Skeletal muscle satellite cell (primary cell): ENCODE data around the gene SAXO1.

Experiments used
- H3K27me3 ChIP-seq: 2 replicates; pipeline ENCODE4 v1.7.0; 2013; ENCODE audit warnings: low read length; ENCODE audit not compliant: control insufficient read depth, insufficient read depth
- H3K36me3 ChIP-seq: 2 replicates; pipeline ENCODE4 v1.7.0; 2013; ENCODE audit warnings: mild to moderate bottlenecking, control low read depth, low read length; ENCODE audit not compliant: insufficient read depth
- H3K4me1 ChIP-seq: 2 replicates; pipeline ENCODE4 v1.7.0; 2013; ENCODE audit warnings: low read length; ENCODE audit not compliant: control insufficient read depth, insufficient read depth
- H3K4me2 ChIP-seq: 2 replicates; pipeline ENCODE4 v1.7.0; 2013; ENCODE audit warnings: mild to moderate bottlenecking, low read length
- H3K4me3 ChIP-seq: 2 replicates; pipeline ENCODE4 v1.7.0; 2013; ENCODE audit warnings: low read length
- H3K9ac ChIP-seq: 2 replicates; pipeline ENCODE4 v1.7.0; 2013; ENCODE audit warnings: mild to moderate bottlenecking, low read depth, low read length, moderate library complexity
- H3K9me3 ChIP-seq: replicated peaks from 2 replicates; pipeline ENCODE4 v1.7.0; 2013; ENCODE audit warnings: mild to moderate bottlenecking, control low read depth, low read length

Gene SAXO1

DNA sequence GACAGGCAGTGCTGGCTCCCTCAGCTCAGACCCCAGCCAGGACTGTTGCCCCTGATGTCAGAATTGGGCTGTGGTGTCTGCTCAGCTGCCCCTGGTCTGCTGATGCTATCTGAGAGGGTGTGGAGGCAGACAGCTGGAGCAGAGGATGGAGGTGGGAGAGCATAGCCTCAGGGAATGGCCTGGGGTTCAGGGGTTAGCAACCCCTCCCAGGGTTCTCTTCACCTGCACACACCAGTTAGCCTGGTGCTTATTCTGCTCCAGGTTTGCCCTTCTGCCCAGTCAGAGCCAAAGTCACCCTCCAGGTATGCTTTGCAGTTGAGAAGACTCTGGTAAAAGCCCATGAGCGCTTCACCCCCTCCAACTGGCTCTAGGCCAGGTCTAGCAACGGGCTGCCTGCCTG is 109.8 kb downstream of the SAXO1 start:
- no peak overlapping the region for H3K9ac ChIP-seq
- no peaks in the 10 kb centered on the region for H3K27me3 ChIP-seq
- no peak overlapping the region for H3K4me3 ChIP-seq
- no peaks in the 10 kb centered on the region for H3K9me3 ChIP-seq
- H3K36me3 ChIP-seq, result no peaks in the 10 kb centered on the region
- peaks cover 20% of the 10 kb centered on the region for H3K4me1 ChIP-seq
- no peak overlapping the region for H3K4me2 ChIP-seq

DNA sequence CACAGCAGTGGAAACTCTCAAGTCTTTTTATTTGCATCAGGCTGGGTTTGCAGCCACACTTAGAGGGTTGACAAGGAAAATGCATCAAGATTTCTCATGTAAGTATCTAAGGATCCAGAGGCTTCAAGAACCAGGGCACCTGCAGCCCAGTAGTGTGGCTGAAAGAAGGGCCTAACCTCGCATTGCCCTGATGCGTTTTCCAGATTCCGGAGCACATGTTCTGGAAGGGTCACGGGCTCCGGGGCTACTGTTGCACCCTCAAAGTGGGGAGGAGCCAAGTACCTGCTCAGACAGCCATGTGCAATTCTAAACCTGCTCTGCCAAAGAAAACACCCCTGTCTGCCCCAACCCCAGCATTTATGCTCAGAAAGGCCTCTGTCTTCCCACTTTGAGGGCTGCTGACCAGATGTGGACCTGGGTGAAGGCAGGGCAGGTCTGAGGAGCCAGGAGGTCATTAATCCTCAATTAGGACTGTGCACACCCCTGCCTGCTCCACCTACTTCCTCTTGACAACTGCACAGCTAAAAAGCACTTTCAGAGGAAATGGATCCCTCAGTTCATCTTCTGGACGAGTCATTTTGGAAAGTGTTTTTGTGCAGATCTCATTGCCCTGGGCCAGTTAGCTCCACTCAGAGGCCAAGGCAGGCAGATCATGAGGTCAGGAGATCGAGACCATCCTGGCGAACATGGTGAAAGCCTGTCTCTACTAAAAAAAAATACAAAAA is 110.7 kb downstream of the SAXO1 start:
- Histone ChIP-seq H3K4me3 (no peak overlapping the region), H3K9ac (no peak overlapping the region), H3K9me3 (no peaks in the 10 kb centered on the region), H3K4me1 (peaks cover 20% of the 10 kb centered on the region), H3K4me2 (no peak overlapping the region), H3K36me3 (no peaks in the 10 kb centered on the region), H3K27me3 (no peaks in the 10 kb centered on the region)

DNA sequence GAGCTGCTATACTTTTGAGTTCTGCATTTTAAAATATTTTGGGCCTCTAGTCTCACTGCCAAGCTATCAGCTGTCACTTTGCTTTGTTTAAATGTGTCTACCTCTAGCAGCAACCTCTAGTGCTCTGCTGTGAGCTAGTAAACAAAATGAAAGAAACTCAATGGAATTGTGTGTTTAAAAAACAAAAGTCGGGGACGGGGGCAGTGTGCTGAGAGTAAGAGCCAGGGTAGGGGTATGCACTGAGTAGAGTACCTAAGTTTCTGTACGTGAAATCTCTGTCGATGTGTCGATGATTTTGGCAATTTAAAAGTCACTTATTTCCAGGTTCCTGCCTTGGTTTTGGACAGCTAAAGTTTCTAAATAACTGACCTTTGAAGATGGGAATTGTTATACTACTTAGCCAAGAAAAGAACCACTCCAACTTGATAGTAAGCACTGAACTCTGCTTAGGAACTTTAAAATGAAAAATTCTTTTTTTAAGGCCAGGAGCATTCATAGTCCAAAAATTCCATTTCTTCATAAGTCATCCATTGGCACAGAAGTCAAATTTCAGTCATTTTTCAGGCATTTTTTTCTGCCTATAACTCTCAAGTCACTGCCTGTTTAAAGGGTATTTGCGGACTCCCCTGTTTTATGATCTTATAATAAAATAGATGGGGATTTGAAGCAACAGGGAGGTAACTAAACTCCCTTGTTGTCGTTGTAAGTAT is 111.5 kb downstream of the SAXO1 start:
- Histone ChIP-seq H3K9me3 (no peaks in the 10 kb centered on the region), H3K27me3 (no peaks in the 10 kb centered on the region), H3K9ac (peak overlapping the region; percentile 5)

DNA sequence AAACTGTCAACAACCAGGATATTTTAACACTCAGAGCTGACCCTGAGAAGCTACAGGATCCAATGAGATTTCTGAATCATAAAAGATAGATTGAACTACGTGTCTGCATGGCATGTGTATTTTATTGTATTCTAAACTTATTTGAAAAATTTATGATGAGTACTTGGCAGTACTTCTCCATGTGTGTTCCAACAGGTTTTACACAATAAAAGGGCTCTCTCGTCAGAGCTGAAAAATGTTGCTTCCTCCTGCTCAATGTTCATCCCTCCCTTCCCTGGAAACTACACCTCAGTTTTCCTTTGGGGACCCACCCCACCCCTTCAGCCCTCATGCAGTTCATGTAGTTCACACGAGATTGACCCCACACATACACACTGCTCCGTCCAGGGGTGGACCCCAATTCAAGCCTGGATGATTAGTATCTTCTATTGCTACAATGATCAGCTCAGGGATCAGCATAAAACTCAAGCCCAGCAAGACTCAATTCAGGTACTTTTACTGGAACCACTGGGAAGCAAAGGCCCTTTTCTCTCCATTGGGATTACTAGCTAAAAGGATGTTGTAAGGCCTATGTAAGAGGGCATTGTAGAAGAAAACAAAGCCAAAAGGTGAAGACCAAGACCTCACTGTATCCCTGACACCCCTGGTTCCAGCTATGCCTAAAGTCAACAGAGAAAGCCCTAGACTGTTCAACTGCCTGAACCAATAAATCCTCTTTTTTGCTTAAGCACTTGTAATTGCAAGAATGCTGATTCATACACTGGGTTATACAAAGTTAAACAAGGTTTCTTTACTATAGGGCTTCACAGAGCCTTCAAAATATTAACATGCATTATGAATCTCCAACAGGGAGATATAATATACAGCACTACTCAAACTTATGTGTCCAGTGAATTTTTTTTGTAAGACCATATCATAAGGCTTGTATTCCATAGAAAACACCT is 112.6 kb downstream of the SAXO1 start:
- no peak overlapping the region for H3K4me2 ChIP-seq
- H3K9ac ChIP-seq, result no peak overlapping the region
- H3K4me1 ChIP-seq, result peaks cover 20% of the 10 kb centered on the region
- no peaks in the 10 kb centered on the region for H3K36me3 ChIP-seq
- H3K9me3 ChIP-seq, result no peaks in the 10 kb centered on the region
- H3K4me3 ChIP-seq, result no peak overlapping the region
- H3K27me3 ChIP-seq, result no peaks in the 10 kb centered on the region

More for the DNA sequence above, 111.5 kb downstream of the SAXO1 start:
- no peak overlapping the region for H3K4me2 ChIP-seq
- no peak overlapping the region for H3K4me3 ChIP-seq
- H3K36me3 ChIP-seq, result no peaks in the 10 kb centered on the region
- peaks cover 20% of the 10 kb centered on the region for H3K4me1 ChIP-seq

DNA sequence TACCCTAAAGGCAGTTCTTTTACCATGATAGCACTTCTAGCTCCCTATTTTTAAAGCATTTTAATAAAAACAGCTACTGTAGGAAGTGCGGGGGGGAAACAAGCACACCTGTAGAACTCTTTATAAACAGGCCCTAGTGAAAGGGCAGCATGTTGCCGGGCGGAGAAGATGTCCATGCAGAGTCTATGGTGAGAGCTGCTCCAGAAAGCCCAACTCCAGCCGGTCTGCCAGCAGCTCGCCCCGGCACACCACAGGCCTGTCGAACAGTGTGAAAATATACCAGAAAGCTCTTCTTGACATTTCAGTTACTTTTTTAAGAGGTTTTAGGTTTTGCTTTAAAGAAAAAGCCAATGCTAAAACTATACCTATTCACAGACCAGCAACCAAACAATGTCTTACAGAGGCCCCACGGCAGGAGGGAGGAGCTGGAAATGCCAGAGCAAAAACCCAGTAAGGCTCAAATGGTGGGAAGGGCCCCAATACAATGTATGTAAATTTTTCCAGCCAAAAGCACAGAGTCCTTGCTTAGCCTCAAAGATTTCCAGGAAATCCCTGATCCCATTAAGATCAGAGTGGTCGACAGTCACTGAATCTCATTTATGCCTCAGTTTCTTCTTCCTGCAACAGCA is 121.2 kb downstream of the SAXO1 start:
- Histone ChIP-seq H3K4me2 (no peak overlapping the region), H3K4me3 (no peak overlapping the region), H3K9ac (no peak overlapping the region), H3K36me3 (peaks cover 41% of the 10 kb centered on the region), H3K27me3 (no peaks in the 10 kb centered on the region), H3K4me1 (peaks cover 7% of the 10 kb centered on the region), H3K9me3 (no peaks in the 10 kb centered on the region)

DNA sequence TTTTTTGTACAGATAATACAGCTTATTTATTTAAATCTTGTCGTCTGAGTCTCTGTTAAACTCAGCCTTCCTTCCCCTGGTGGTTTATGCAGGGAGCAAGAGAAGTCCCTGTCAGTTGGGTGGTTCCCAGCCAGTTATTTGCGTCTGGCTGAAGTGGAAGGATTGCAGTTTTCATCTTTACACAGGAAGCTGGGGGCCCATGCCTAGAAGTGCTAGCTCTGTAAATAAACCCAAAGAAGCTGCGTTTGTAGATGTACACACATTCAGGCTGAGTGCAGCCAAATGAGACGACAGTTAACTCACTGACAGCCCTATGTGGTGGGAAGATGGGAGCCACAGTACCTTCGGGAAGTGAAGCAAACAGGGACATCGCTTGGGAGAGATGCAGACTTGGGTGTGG is 122.1 kb downstream of the SAXO1 start:
- Histone ChIP-seq H3K4me2 (no peak overlapping the region), H3K9me3 (no peaks in the 10 kb centered on the region), H3K36me3 (peaks cover 50% of the 10 kb centered on the region), H3K27me3 (no peaks in the 10 kb centered on the region), H3K4me1 (peaks cover 16% of the 10 kb centered on the region), H3K4me3 (no peak overlapping the region), H3K9ac (no peak overlapping the region)

DNA sequence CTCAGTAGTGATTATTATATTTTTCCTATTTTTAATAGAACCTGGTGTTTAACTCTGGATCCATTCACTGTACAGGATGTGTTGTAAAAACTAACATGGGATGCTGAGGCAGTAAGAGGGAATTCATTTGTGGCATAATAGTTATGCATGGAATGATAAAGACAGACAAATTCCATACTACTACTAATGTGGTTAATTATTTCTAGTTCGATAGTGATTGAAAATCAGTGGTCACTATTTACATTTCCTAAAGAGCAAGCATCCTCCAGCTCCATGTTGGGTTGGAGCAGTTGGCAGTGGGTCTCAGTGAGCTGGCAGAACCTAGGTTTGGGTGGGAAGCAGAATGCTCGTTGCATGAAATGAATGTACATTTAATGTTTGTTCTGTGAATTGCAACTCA is 122.6 kb downstream of the SAXO1 start:
- no peaks in the 10 kb centered on the region for H3K27me3 ChIP-seq
- H3K4me3 ChIP-seq, result no peak overlapping the region
- no peak overlapping the region for H3K9ac ChIP-seq
- no peaks in the 10 kb centered on the region for H3K9me3 ChIP-seq
- H3K36me3 ChIP-seq, result peaks cover 55% of the 10 kb centered on the region
- no peak overlapping the region for H3K4me2 ChIP-seq
- H3K4me1 ChIP-seq, result peaks cover 21% of the 10 kb centered on the region

DNA sequence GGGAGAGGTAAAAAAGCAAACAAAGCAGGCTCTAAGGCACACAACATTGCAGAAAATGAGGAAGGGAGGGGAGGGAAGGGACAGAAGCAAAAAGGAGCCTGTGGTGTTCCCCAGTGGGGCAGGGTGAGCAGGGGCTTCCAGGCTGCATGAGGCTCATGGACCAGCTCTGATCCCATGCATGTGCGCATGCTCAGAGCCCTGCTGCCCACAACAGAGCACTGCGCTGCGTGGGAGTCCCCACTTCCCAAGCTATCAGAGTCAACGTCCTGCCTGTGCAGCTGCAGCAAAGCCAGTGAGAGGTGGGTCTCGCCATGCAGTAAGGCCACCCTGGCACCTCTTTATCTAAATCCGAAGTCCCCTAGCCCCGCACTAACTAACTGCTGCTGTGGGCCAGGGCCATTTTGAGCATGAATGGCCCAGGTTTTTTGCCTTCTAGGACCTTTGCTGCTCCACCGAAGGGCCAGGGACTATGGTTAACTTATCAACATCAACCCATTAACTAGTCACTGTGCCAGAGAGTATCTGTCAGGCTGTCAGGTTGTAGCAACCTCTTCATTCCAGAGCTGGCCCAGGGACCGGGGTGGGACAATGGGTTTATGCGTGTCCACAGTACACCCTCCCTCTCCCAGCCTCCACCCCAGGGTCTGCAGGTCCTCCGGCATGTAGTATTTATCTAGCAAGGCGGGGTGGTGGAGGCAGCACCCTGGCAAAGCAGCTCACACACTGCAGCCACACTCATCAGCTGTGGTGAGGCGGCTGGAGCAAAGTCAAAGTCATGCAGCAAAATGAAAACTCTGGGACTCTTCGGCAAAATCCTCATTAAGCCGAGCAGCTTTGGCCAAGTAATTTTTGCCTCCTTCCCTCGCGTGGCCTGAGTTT is 123.6 kb downstream of the SAXO1 start:
- H3K9me3 ChIP-seq, result no peaks in the 10 kb centered on the region
- H3K9ac ChIP-seq, result no peak overlapping the region
- H3K4me3 ChIP-seq, result no peak overlapping the region
- no peak overlapping the region for H3K4me2 ChIP-seq
- no peaks in the 10 kb centered on the region for H3K27me3 ChIP-seq
- peaks cover 55% of the 10 kb centered on the region for H3K36me3 ChIP-seq
- H3K4me1 ChIP-seq, result peaks cover 30% of the 10 kb centered on the region

DNA sequence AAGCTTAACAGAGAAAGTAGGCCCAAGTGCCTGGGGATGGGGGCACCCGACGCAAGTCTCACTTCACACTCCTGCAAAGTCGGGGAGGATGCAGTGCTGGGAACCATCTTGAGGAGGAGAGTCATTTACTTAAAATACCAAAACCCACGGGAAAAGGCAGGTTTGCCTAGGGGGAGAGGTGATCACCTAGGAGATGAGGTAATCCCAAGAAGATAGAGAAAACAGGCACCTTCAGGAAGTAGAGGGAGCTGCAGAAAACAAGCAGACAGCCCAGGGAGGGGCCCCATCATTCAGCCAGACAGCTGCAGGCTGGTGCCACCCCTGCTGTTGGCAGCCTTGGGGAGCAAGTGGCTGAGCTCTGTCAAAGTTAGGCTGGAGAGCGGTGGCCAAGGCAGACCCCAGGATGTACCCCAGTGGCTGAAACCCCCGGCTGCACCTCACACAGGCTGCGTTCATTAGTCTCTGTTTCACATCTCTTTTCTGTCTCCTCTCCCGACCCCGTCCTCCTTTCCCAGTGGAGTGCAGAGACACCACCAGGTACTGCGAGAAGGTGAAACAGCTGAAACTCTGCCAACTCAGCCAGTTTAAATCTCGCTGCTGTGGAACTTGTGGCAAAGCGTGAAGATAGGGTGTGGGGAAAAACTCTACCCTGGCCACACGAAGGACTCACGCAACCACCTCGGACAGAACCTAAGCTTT is 124.9 kb downstream of the SAXO1 start:
- Histone ChIP-seq H3K36me3 (peaks cover 55% of the 10 kb centered on the region), H3K4me1 (peaks cover 30% of the 10 kb centered on the region), H3K9me3 (no peaks in the 10 kb centered on the region), H3K27me3 (no peaks in the 10 kb centered on the region), H3K4me2 (no peak overlapping the region), H3K9ac (no peak overlapping the region), H3K4me3 (no peak overlapping the region)
